ENCODE measurements around the gene RAB31.

Gene RAB31

GRCh38 chr18:9735879-9736278 is 27.8 kb downstream of the RAB31 start:
- Histone ChIP-seq H3K27me3 (ENCODE audit: insufficient read depth, poor library complexity, severe bottlenecking) (no peaks in the 10 kb centered on the region), H3K36me3 (ENCODE audit: low read depth) (peaks cover 7% of the 10 kb centered on the region), H3K4me1 (ENCODE audit: insufficient read depth, poor library complexity, severe bottlenecking) (peaks cover 36% of the 10 kb centered on the region), H3K9me3 (ENCODE audit: severe bottlenecking) (no peaks in the 10 kb centered on the region), H3K27ac (ENCODE audit: poor library complexity, severe bottlenecking) (no peak overlapping the region), H3K4me3 (ENCODE audit: severe bottlenecking) (no peak overlapping the region)
- DNase-seq (ENCODE audit: low spot score) (no peak), ATAC-seq (ENCODE audit: low read depth) (no peak)
- no peak for TF ChIP-seq CTCF (IDR thresholded peaks at IDR 0.05; ENCODE audit: poor library complexity, severe bottlenecking)

GRCh38 chr18:9736286-9736835 is 28.3 kb downstream of the RAB31 start:
- no peak overlapping the region for H3K27ac ChIP-seq (ENCODE audit: poor library complexity, severe bottlenecking)

GRCh38 chr18:9737006-9737405 is 28.9 kb downstream of the RAB31 start:
- Histone ChIP-seq H3K36me3 (ENCODE audit: low read depth) (peaks cover 5% of the 10 kb centered on the region), H3K9me3 (ENCODE audit: severe bottlenecking) (no peaks in the 10 kb centered on the region), H3K4me3 (ENCODE audit: severe bottlenecking) (no peak overlapping the region), H3K27ac (ENCODE audit: poor library complexity, severe bottlenecking) (no peak overlapping the region), H3K4me1 (ENCODE audit: insufficient read depth, poor library complexity, severe bottlenecking) (peaks cover 31% of the 10 kb centered on the region), H3K27me3 (ENCODE audit: insufficient read depth, poor library complexity, severe bottlenecking) (no peaks in the 10 kb centered on the region)
- ATAC-seq (ENCODE audit: low read depth) = no peak
- no peak for TF ChIP-seq CTCF (IDR thresholded peaks at IDR 0.05; ENCODE audit: poor library complexity, severe bottlenecking)
- DNase-seq (ENCODE audit: low spot score) = no peak

More at GRCh38 chr18:9736286-9736835, 28.3 kb downstream of the RAB31 start:
- H3K9me3 ChIP-seq (ENCODE audit: severe bottlenecking) = no peaks in the 10 kb centered on the region
- H3K4me3 ChIP-seq (ENCODE audit: severe bottlenecking) = no peak overlapping the region
- DNase-seq (ENCODE audit: low spot score) = no peak
- H3K27me3 ChIP-seq (ENCODE audit: insufficient read depth, poor library complexity, severe bottlenecking) = no peaks in the 10 kb centered on the region
- no peak for TF ChIP-seq CTCF (IDR thresholded peaks at IDR 0.05; ENCODE audit: poor library complexity, severe bottlenecking)
- peaks cover 32% of the 10 kb centered on the region for H3K4me1 ChIP-seq (ENCODE audit: insufficient read depth, poor library complexity, severe bottlenecking)
- no peak for ATAC-seq (ENCODE audit: low read depth)
- H3K36me3 ChIP-seq (ENCODE audit: low read depth) = peaks cover 7% of the 10 kb centered on the region

- no peak for TF ChIP-seq CTCF (IDR thresholded peaks at IDR 0.05; ENCODE audit: poor library complexity, severe bottlenecking)
- Histone ChIP-seq H3K4me3 (ENCODE audit: severe bottlenecking) (no peak overlapping the region), H3K36me3 (ENCODE audit: low read depth) (no peaks in the 10 kb centered on the region), H3K9me3 (ENCODE audit: severe bottlenecking) (no peaks in the 10 kb centered on the region), H3K27me3 (ENCODE audit: insufficient read depth, poor library complexity, severe bottlenecking) (no peaks in the 10 kb centered on the region), H3K27ac (ENCODE audit: poor library complexity, severe bottlenecking) (no peak overlapping the region), H3K4me1 (ENCODE audit: insufficient read depth, poor library complexity, severe bottlenecking) (peaks cover 37% of the 10 kb centered on the region)
- DNase-seq (ENCODE audit: low spot score) (no peak), ATAC-seq (ENCODE audit: low read depth) (no peak)
Measured at GRCh38 chr18:9737472-9738121, 29.5 kb downstream of the RAB31 start.

Data from RWPE2 (cell line).